HEK293 (cell line): ENCODE data around the gene PBX3.
A peak's percentile ranks its signal among the peaks of the same experiment; 100 is the strongest.

ENCODE experiments used
- CTCF ChIA-PET: fragments of 350-600 bp; formaldehyde crosslinking; extraction: SDS; loops from one replicate; lab custom pipeline; 2021; ENCODE audit warnings: antibody characterized with exemption; lab: Yijun Ruan, JAX
- POLR2A ChIA-PET: fragments of 300-600 bp; formaldehyde crosslinking; extraction: SDS; loops from one replicate; lab custom pipeline; 2020; ENCODE audit warnings: antibody characterized with exemption, inconsistent platforms; lab: Yijun Ruan, JAX
- H3K27ac ChIP-seq: fragments of 200-500 bp; sonication (Bioruptor generic); 2 replicates; pipeline ENCODE4 v1.5.1; 2014; ENCODE audit warnings: low read depth, low read length, control low read depth, inconsistent platforms; ENCODE audit errors: extremely low read depth
- H3K36me3 ChIP-seq, 2 experiments: fragments of 200-500 bp in 1 of 2; sonication (Bioruptor generic) in 1 of 2; 1 replicate in 1 of 2; 2 replicates in 1 of 2; pipeline ENCODE4 v1.5.1; 2014 to 2017; ENCODE audit warnings: inconsistent platforms in 2 of 2, low read length in 2 of 2; ENCODE audit not compliant: control insufficient read depth in 2 of 2, insufficient read depth in 1 of 2
- H3K4me1 ChIP-seq: fragments of 200-500 bp; sonication (Bioruptor generic); 2 replicates; pipeline ENCODE4 v1.5.1; 2014; ENCODE audit warnings: mild to moderate bottlenecking, low read length, inconsistent platforms; ENCODE audit not compliant: control insufficient read depth, insufficient read depth
- H3K4me3 ChIP-seq: 2 replicates; pipeline ENCODE4 v1.5.1; 2011; ENCODE audit warnings: low read depth, mild to moderate bottlenecking, control low read depth, low read length, moderate library complexity
- H3K9me3 ChIP-seq: fragments of 200-500 bp; sonication (Bioruptor generic); 2 replicates; pipeline ENCODE4 v1.5.1; 2014; ENCODE audit warnings: low read depth, low read length, inconsistent platforms; ENCODE audit not compliant: control insufficient read depth, insufficient read depth
- EGR2 ChIP-seq: fragments of 450-650 bp; formaldehyde crosslinking; IDR thresholded peaks from 2 replicates; pipeline ENCODE4 v1.5.1; 2016; ENCODE audit warnings: low read depth, missing biosample characterization, missing genetic modification characterization
- GFI1B ChIP-seq: fragments of 450-650 bp; formaldehyde crosslinking; IDR thresholded peaks from 2 replicates; pipeline ENCODE4 v1.5.1; 2016; ENCODE audit warnings: missing biosample characterization, missing genetic modification characterization
- HIC1 ChIP-seq: fragments of 450-650 bp; formaldehyde crosslinking; IDR thresholded peaks from 2 replicates; pipeline ENCODE4 v1.5.1; 2016; ENCODE audit warnings: missing biosample characterization, missing genetic modification characterization
- PRDM4 ChIP-seq: fragments of 450-650 bp; formaldehyde crosslinking; IDR thresholded peaks from 2 replicates; pipeline ENCODE4 v1.5.1; 2017; ENCODE audit warnings: missing biosample characterization, missing genetic modification characterization
- PRDM6 ChIP-seq: fragments of 450-650 bp; formaldehyde crosslinking; IDR thresholded peaks from 2 replicates; pipeline ENCODE4 v1.5.1; 2017; ENCODE audit warnings: missing biosample characterization, missing genetic modification characterization
- SP7 ChIP-seq: fragments of 450-650 bp; formaldehyde crosslinking; IDR thresholded peaks from 2 replicates; pipeline ENCODE4 v1.5.1; 2016; ENCODE audit warnings: missing biosample characterization, missing genetic modification characterization
- ZBTB10 ChIP-seq: fragments of 450-650 bp; formaldehyde crosslinking; IDR thresholded peaks from 2 replicates; pipeline ENCODE4 v1.5.1; 2016; ENCODE audit warnings: missing biosample characterization, missing genetic modification characterization
- ZNF140 ChIP-seq: fragments of 450-650 bp; formaldehyde crosslinking; IDR thresholded peaks from 2 replicates; pipeline ENCODE4 v1.5.1; 2016; ENCODE audit warnings: missing biosample characterization, missing genetic modification characterization
- ZNF311 ChIP-seq: fragments of 450-650 bp; formaldehyde crosslinking; IDR thresholded peaks from 2 replicates; pipeline ENCODE4 v1.5.1; 2017; ENCODE audit warnings: missing biosample characterization, missing genetic modification characterization, borderline replicate concordance
- ZNF362 ChIP-seq: fragments of 450-650 bp; formaldehyde crosslinking; IDR thresholded peaks from 2 replicates; pipeline ENCODE4 v1.5.1; 2016; ENCODE audit warnings: missing biosample characterization, missing genetic modification characterization
- ZNF610 ChIP-seq: fragments of 450-650 bp; formaldehyde crosslinking; IDR thresholded peaks from 2 replicates; pipeline ENCODE4 v1.5.1; 2016; ENCODE audit warnings: missing biosample characterization, missing genetic modification characterization, borderline replicate concordance
- ZNF843 ChIP-seq: fragments of 450-650 bp; formaldehyde crosslinking; IDR thresholded peaks from 2 replicates; pipeline ENCODE4 v1.5.1; 2016; ENCODE audit warnings: missing biosample characterization, missing genetic modification characterization

The PBX3 gene

DNA sequence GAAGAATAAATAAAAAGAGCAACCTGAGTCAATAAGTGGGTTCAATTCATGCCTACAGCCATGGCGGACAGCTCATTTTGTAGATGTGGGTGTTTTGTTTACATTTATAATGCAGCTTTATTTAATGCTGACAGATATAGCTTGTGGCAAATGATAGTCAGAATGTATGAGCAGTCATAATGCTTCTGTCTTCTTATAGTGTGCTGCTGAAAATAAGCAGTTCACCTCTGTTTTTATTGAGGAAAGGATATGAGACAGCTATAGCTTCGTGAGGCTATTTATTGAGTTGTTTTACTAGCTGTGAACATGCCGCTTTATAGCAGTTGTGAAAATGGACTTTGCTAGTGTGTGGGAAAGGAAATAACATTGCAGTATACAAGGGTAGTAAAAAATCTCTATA is 147.4 kb downstream of the PBX3 start (continued):
- peak; percentile 88 for TF ChIP-seq PRDM4
- no peak for TF ChIP-seq ZBTB10 (tag by site-specific recombination)
- TF ChIP-seq ZNF843 (tag by site-specific recombination) = peak; percentile 94

- Histone ChIP-seq H3K9me3 (no peaks in the 10 kb centered on the region), H3K4me3 (no peak overlapping the region), H3K4me1 (peaks cover 48% of the 10 kb centered on the region), H3K27ac (no peak overlapping the region), H3K36me3 (no peaks in the 10 kb centered on the region)
- TF ChIP-seq ZNF140 (no peak), ZNF311 (tag by site-specific recombination) (no peak), PRDM6 (tag by site-specific recombination) (peak; percentile 62; the same call in 1 of the 2 replicates), SP7 (tag by site-specific recombination) (no peak), GFI1B (peak; percentile 77; the same call in 1 of the 2 replicates), HIC1 (tag by site-specific recombination) (no peak), EGR2 (tag by site-specific recombination) (no peak)
- CTCF ChIA-PET = no interaction called here
- POLR2A ChIA-PET = no interaction called here
Measured at GRCh38 chr9:125896404-125896803, 149.2 kb downstream of the PBX3 start.

DNA sequence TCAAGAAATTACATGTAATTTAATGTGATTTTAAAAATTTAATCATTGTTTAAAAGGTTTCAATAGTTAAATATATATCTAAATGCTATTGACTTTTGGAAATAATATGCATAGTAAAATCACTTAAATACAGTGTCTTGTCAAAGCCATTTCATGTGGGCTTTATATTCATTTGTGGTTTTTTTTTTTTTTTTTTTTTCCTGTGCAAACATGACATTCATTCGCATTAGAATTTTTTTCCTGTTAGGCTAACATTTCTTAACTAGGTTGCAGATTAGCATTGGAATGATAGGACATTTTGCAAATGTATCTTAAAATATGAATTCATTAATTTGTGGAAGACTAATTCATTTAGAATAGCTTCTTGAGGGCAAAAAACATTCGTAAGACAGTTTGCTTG is 149.8 kb downstream of the PBX3 start:
- CTCF ChIA-PET = no interaction called here
- TF ChIP-seq ZNF610 (tag by site-specific recombination) (no peak), ZNF362 (tag by site-specific recombination) (peak; percentile 77)
- POLR2A ChIA-PET = no interaction called here
- Histone ChIP-seq H3K36me3 (no peaks in the 10 kb centered on the region), H3K27ac (no peak overlapping the region), H3K4me3 (no peak overlapping the region), H3K4me1 (peaks cover 50% of the 10 kb centered on the region), H3K9me3 (no peaks in the 10 kb centered on the region)
